ENCODE measurements around the gene OR51A2.

DNA sequence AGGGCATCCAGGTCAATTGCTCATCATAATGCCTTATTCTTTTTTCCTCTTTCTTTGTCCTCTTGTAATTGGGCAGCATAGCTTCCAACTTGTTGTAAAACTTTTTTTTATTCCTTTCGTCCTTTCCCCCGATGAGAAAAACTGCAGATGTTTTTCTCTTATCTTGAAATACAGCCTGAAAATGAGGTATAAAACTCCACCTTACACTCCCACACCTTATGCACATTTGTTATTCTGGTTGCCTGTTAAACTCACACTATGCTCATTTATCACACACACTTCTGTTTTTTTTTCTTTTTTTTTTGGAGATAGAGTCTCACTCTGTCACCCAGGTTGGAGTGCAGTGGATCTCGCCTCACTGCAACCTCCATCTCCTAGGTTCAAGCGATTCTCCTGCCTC is 1.9 kb upstream of the OR51A2 start:
- TF ChIP-seq, protein P1, sequence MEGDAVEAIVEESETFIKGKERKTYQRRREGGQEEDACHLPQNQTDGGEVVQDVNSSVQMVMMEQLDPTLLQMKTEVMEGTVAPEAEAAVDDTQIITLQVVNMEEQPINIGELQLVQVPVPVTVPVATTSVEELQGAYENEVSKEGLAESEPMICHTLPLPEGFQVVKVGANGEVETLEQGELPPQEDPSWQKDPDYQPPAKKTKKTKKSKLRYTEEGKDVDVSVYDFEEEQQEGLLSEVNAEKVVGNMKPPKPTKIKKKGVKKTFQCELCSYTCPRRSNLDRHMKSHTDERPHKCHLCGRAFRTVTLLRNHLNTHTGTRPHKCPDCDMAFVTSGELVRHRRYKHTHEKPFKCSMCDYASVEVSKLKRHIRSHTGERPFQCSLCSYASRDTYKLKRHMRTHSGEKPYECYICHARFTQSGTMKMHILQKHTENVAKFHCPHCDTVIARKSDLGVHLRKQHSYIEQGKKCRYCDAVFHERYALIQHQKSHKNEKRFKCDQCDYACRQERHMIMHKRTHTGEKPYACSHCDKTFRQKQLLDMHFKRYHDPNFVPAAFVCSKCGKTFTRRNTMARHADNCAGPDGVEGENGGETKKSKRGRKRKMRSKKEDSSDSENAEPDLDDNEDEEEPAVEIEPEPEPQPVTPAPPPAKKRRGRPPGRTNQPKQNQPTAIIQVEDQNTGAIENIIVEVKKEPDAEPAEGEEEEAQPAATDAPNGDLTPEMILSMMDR (IDR thresholded peaks at IDR 0.05; ENCODE audit: insufficient read depth, low read length) = no peak
- no peak for TF ChIP-seq GABPA (IDR thresholded peaks at IDR 0.05; ENCODE audit: low read depth)

Measured in HL-60 (cell line).